Measurements from ENCODE around the gene A1BG. TPM values are rescaled to one million over a fixed set of nuclear protein-coding genes. Genes with fewer than 3 reads are reported as not detected.
A peak's percentile ranks its signal among the peaks of the same experiment; 100 is the strongest.

A1BG gene
- total and polyA plus RNA-seq, 2 of the 13 experiments (the other 11 are each of a cell fraction or from before 2014, with no cell fraction given): 14.7 to 41.4 TPM

DNA sequence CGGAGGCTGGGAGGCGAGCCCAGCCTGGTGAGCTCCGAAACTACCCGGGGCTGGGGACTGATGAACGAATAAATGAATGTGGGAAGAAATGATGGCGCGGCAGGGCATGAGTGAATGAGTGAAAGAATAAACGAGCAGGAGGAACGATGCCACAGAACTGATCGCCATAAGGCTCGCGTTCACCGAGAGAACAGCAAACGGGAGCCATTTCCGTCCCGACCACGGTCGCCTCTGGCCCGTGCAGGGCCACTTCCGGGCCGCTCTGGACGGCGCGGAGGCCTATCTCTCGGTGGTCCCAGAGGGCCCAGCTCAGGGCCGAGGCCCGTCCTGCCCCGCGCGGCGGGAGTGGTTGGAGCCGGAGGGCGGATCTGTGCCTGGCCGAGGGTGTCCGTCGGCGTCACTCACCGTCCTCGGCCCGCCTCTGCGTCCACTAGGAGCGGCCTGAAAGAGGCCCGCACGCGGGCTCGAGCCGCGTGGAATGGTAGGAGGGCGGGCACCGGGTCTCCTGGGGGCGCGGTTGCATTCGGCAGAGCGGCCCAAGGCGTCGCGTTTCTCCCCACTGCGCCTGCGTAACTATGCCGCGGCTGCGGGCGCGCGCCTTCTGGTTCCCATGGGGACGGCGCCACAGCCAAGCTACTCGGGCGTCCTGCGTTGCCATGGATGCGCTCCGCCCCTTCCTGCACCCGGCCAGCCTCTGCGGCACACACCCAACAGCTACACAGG is 9.1 kb upstream of the A1BG start, which contains the start of gene ZNF497 (continued):
- TF ChIP-seq SUZ12 (IDR thresholded peaks at IDR 0.05; ENCODE audit: low read depth, low read length): no peak
- TF ChIP-seq ZKSCAN5 (CRISPR knock-in tag; IDR thresholded peaks at IDR 0.05): no peak
- TF ChIP-seq IKZF5 (CRISPR knock-in tag; IDR thresholded peaks at IDR 0.05): peak; percentile 87
- TF ChIP-seq, protein P1, sequence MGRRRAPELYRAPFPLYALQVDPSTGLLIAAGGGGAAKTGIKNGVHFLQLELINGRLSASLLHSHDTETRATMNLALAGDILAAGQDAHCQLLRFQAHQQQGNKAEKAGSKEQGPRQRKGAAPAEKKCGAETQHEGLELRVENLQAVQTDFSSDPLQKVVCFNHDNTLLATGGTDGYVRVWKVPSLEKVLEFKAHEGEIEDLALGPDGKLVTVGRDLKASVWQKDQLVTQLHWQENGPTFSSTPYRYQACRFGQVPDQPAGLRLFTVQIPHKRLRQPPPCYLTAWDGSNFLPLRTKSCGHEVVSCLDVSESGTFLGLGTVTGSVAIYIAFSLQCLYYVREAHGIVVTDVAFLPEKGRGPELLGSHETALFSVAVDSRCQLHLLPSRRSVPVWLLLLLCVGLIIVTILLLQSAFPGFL (CRISPR knock-in tag; IDR thresholded peaks at IDR 0.05): no peak
- TF ChIP-seq ZNF788 (CRISPR knock-in tag; IDR thresholded peaks at IDR 0.05; ENCODE audit: borderline replicate concordance): 0 out of 2 replicates have a peak, but pooled peaks have one; percentile 18
- peak; percentile 42; the same call in 1 of the 2 replicates for TF ChIP-seq NR2F2 (IDR thresholded peaks at IDR 0.05; ENCODE audit: borderline replicate concordance, low read depth)
- TF ChIP-seq, protein P2, sequence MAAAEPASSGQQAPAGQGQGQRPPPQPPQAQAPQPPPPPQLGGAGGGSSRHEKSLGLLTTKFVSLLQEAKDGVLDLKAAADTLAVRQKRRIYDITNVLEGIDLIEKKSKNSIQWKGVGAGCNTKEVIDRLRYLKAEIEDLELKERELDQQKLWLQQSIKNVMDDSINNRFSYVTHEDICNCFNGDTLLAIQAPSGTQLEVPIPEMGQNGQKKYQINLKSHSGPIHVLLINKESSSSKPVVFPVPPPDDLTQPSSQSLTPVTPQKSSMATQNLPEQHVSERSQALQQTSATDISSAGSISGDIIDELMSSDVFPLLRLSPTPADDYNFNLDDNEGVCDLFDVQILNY (CRISPR knock-in tag; conservative IDR thresholded peaks at IDR 0.05): 0 out of 2 replicates have a peak, but pooled peaks have one; percentile 32
- TF ChIP-seq ZNF274 (CRISPR knock-in tag; IDR thresholded peaks at IDR 0.05): no peak; the same call in 1 of the 2 replicates
- TF ChIP-seq CREBL2 (CRISPR knock-in tag; IDR thresholded peaks at IDR 0.05; ENCODE audit: borderline replicate concordance): peak; percentile 74; the same call in 1 of the 2 replicates
- peak; percentile 30; the same call in 1 of the 2 replicates for TF ChIP-seq ZZZ3 (CRISPR knock-in tag; IDR thresholded peaks at IDR 0.05; ENCODE audit: borderline replicate concordance)
- peak; percentile 21; the same call in 1 of the 2 replicates for TF ChIP-seq CBX5 (CRISPR knock-in tag; IDR thresholded peaks at IDR 0.05; ENCODE audit: borderline replicate concordance)
- TF ChIP-seq, protein P3, sequence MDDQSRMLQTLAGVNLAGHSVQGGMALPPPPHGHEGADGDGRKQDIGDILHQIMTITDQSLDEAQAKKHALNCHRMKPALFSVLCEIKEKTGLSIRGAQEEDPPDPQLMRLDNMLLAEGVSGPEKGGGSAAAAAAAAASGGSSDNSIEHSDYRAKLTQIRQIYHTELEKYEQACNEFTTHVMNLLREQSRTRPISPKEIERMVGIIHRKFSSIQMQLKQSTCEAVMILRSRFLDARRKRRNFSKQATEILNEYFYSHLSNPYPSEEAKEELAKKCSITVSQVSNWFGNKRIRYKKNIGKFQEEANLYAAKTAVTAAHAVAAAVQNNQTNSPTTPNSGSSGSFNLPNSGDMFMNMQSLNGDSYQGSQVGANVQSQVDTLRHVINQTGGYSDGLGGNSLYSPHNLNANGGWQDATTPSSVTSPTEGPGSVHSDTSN (CRISPR knock-in tag; IDR thresholded peaks at IDR 0.05; ENCODE audit: borderline replicate concordance): 0 out of 2 replicates have a peak, but pooled peaks have one; percentile 66
- peak; percentile 57 for TF ChIP-seq BHLHE40 (IDR thresholded peaks at IDR 0.05; ENCODE audit: low read length)
- TF ChIP-seq IKZF4 (CRISPR knock-in tag; IDR thresholded peaks at IDR 0.05; ENCODE audit: borderline replicate concordance, low read depth, not compliant biosample characterization): no peak
- TF ChIP-seq ZFAT (CRISPR knock-in tag; conservative IDR thresholded peaks at IDR 0.05): 0 out of 2 replicates have a peak, but pooled peaks have one; percentile 46
- TF ChIP-seq, protein P4, sequence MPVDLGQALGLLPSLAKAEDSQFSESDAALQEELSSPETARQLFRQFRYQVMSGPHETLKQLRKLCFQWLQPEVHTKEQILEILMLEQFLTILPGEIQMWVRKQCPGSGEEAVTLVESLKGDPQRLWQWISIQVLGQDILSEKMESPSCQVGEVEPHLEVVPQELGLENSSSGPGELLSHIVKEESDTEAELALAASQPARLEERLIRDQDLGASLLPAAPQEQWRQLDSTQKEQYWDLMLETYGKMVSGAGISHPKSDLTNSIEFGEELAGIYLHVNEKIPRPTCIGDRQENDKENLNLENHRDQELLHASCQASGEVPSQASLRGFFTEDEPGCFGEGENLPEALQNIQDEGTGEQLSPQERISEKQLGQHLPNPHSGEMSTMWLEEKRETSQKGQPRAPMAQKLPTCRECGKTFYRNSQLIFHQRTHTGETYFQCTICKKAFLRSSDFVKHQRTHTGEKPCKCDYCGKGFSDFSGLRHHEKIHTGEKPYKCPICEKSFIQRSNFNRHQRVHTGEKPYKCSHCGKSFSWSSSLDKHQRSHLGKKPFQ (CRISPR knock-in tag; IDR thresholded peaks at IDR 0.05; ENCODE audit: insufficient replicate concordance): peak; percentile 22
- TF ChIP-seq ZNF557 (CRISPR knock-in tag; IDR thresholded peaks at IDR 0.05): peak; percentile 84; the same call in 1 of the 2 replicates
- TF ChIP-seq EEA1 (CRISPR knock-in tag; IDR thresholded peaks at IDR 0.05; ENCODE audit: borderline replicate concordance): no peak
- no peak for TF ChIP-seq SAFB2 (CRISPR knock-in tag; IDR thresholded peaks at IDR 0.05; ENCODE audit: borderline replicate concordance, low read depth)
- TF ChIP-seq, protein P5, sequence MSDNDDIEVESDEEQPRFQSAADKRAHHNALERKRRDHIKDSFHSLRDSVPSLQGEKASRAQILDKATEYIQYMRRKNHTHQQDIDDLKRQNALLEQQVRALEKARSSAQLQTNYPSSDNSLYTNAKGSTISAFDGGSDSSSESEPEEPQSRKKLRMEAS (IDR thresholded peaks at IDR 0.05): peak; percentile 77
- TF ChIP-seq, protein P6, sequence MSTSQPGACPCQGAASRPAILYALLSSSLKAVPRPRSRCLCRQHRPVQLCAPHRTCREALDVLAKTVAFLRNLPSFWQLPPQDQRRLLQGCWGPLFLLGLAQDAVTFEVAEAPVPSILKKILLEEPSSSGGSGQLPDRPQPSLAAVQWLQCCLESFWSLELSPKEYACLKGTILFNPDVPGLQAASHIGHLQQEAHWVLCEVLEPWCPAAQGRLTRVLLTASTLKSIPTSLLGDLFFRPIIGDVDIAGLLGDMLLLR (CRISPR knock-in tag; IDR thresholded peaks at IDR 0.05): peak; percentile 3; the same call in 1 of the 2 replicates
